ENCODE results near the gene SMPD1.

The SMPD1 gene

GRCh38 chr11:6417907-6418556, 27.8 kb downstream of the SMPD1 start:
- DNase-seq = no peak

GRCh38 chr11:6418557-6419008, 28.3 kb downstream of the SMPD1 start:
- no peak for DNase-seq

DNA sequence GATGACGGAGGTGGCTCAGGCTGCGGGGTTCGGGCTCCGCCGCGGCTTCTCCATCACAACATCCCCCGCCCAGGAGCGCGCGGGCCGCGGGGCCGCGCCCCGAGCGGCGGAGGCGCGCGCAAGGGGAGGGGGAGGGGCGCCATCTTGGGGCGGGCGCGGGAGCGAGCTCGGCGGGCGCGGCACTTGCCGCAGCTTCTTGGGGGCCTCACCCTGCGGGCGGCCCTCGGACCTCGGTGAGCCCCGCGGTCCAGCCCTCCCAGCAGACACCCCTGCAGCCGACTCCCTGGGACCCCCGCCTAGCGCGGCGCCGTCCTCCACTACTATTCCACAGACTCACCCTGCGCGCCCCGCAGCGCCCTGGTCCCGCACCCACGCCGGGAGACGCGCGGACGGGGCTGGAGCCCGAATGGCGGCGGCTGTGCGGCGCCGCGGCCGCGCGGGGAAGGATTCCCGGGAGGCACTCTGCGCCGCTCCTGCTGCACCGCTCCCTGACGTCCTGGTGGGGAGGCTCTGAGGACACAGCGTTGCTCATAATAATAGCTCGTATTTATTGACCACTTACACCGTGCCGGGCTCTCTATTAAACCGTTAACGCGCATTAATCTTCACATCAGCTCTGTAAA, 28.8 kb downstream of the SMPD1 start, which contains the start of gene APBB1:
TSS of gene APBB1 (minus strand) at position 86 of the 623 bp plus-strand sequence. CDS start 7,747 bp downstream, outside the sequence.
- no peak for DNase-seq

DNA sequence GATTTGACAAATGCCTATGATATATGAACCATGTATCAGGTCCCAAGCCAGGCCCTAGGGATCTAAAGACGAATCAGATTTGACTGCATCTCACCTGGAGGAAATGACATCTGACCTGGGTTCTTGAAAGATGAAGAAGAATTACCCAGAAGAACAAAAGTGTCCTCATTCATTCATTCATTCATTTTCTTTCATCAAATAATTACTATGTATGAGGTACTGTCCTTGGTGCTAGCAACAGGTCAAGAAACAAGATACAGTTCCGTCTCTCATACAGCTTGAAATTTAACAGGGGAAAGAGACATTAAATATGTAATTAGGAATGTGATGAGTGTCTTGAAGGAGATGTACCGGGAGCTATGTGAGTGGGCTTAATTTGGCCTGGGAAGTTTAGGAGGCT, 30.4 kb downstream of the SMPD1 start:
- no peak for DNase-seq

DNA sequence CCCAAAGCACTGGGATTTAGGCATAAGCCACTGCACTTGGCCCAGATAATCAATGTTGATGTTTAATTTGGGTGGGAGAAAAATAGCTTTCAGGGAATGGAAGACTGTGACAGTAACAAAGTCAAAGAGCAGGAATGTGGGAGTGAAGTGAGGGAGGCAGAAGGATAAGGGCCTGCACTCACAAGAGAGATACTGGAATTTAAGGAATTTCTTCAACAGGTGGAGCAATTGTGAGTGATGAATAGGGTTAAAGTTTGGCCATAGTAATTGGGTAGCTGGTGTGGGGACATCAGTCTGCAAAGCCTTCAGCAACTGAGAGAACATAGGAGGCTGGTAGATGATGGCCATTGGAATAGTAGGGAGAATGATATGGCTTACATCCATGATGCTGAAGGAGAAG, 37.2 kb downstream of the SMPD1 start:
- DNase-seq = no peak

- no peak for DNase-seq
Measured at GRCh38 chr11:6431861-6432260, 41.6 kb downstream of the SMPD1 start.

- no peak for DNase-seq
Measured at GRCh38 chr11:6433998-6434660, 43.9 kb downstream of the SMPD1 start.

DNA sequence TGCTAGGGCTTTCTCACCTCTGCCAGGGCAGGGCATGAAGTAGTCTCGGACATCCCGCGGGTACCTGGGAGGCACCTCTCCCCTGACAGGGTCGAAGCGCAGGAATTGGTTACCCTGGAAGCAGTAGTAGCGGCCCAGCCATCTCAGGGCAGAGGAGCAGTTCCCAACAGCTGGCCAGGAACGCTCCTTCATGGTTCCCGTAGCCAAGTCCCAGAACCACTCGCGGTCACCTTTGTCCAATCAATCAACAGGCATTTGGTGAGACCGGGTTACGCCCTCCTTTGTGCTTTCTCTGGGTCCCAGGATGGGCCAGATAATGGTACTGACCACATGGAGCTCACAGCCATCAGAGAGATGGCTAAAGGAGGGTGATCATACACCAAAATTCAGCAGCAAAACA, 47.1 kb downstream of the SMPD1 start:
- DNase-seq = no peak

- peak; percentile 71 to 76 for DNase-seq
Measured at GRCh38 chr11:6437993-6438392, 47.7 kb downstream of the SMPD1 start.

DNA sequence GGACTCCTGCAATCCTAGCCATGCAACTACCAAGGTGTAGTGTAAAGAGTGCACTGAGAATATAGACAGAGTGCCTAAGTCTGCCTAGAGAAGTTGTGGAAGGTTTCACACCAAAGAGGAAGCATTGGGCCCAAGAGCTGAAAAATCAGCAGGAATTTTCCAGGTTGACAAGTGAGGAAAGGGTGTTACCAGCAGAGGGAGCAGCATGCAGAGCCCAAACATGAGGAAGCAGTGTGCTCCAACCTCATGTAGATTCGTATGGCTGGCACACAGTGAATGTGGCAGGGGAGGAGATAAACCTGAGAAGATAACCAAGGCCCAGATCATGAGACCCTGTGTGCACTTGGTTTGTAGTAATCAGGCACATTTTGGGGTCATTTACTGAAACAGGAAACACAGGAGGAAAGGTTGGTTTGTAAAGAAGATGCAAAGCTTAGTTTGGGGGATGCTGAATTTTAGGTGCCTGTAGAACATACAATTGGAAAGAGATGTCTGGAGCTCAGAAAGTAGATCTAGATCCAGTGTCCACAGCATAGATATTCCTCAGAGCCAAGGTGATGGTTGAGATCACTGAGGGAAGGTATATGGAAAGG, 48.8 kb downstream of the SMPD1 start:
- peak; percentile 55 to 80 for DNase-seq

GRCh38 chr11:6440906-6441358, 50.7 kb downstream of the SMPD1 start, which contains the start of gene HPX:
HPX (minus strand) TSS chr11:6440987; CDS start chr11:6440963, 24 bp downstream.
- no peak for DNase-seq

DNA sequence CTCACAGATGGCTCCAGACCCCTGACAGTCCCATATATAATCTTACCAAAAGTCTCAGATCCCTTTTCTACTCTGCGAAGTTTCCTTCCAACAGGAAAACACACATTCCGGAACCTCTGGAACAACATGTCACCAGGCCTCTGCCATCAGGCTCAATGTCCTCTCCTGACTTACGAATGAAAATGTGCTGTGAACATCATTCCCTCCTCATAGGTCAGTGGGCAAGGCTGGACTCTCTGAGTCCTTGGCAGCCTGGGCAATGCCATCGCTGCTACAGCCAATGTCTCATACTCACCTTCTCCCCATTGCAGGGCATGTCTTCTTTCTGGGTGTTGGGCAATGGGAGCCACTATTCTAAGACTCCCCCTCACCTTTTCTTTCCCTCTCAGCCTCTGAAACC, 52.2 kb downstream of the SMPD1 start:
- DNase-seq = no peak

DNA sequence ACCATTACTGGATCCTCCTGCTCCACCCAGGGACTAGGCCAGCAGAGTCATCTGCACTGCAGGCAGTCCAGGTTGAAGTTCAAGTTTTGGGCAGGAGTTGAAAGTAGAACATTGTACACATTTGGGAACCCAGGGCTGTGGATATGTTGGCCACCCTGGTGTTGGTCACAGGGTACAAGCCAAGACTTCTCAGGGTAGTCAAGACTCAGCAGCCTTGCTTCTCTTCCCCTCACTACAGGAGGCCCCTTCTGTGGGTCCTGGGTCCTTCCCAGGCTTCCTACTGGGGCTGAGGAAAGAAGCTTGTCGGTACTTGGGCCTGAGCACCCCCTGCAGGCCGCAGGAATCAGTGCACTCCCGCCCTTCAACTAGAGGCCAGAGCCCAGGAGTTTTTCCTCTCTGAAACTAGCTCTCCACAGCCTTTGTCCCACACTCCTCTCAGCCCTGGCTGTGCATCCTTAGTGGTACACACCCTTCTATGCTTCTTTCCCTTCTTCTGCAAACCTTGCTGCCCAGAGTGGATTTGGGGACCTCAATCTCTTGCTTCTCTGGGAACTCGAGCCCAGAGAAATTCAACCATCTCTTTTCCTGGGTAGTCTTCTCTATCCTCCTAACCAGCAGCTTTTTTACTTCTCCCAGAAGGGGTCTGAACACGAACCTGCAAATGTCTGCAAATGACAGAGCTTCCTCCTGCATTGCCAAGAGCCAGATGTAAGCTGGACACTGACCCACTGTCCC, 53.2 kb downstream of the SMPD1 start:
- DNase-seq = peak; percentile 47 to 58
